Measurements from ENCODE around the gene SPOCK2. TPM values are rescaled to one million over a fixed set of nuclear protein-coding genes. Genes with fewer than 3 reads are reported as not detected.

Gene SPOCK2
- total RNA-seq, 1 donor from 2014 or later = 3.4 TPM

DNA sequence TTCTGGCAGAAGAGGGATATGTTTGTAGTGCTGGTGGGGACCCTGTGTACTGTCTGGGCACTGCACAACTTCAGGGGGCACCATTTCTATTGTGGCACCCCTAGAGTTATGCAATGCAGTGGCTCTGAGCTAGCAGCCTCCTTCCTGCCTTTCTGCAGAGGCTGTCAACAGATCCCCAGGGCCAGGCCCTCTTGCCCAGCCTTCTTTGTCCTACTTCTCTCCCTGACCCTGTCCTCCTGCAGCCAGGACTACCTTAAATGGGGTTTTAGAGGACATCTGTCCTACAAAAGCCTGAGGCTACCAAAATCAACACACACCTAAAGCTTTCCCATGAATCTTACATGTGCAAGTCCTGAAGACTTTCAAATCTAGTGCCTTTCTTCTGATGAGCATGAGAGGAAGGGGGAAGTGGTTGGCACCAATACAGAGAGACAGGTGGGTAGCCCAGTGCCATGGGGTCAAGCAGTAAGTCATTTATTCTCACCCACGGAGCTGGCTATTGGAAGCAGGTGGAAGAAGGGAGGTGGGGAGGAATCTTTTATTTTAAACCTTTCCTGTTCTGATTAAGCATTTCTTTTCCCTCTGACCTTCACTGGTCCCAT is 2.4 kb downstream of the SPOCK2 start:
- H3K9me3 Mint-ChIP-seq (ENCODE audit: unreplicated experiment) = no peaks in the 10 kb centered on the region
- no peak overlapping the region for H3K27ac Mint-ChIP-seq (ENCODE audit: unreplicated experiment)
- no peak overlapping the region for H3K4me3 Mint-ChIP-seq (ENCODE audit: unreplicated experiment)
- peaks cover 21% of the 10 kb centered on the region for H3K27me3 Mint-ChIP-seq (ENCODE audit: unreplicated experiment)
- peaks cover 7% of the 10 kb centered on the region for H3K36me3 Mint-ChIP-seq (ENCODE audit: low read depth, unreplicated experiment)
- TF ChIP-seq, protein P1, sequence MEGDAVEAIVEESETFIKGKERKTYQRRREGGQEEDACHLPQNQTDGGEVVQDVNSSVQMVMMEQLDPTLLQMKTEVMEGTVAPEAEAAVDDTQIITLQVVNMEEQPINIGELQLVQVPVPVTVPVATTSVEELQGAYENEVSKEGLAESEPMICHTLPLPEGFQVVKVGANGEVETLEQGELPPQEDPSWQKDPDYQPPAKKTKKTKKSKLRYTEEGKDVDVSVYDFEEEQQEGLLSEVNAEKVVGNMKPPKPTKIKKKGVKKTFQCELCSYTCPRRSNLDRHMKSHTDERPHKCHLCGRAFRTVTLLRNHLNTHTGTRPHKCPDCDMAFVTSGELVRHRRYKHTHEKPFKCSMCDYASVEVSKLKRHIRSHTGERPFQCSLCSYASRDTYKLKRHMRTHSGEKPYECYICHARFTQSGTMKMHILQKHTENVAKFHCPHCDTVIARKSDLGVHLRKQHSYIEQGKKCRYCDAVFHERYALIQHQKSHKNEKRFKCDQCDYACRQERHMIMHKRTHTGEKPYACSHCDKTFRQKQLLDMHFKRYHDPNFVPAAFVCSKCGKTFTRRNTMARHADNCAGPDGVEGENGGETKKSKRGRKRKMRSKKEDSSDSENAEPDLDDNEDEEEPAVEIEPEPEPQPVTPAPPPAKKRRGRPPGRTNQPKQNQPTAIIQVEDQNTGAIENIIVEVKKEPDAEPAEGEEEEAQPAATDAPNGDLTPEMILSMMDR (IDR thresholded peaks at IDR 0.05; ENCODE audit: unreplicated experiment) = no peak
- no peak for DNase-seq (ENCODE audit: low spot score)
- H3K4me1 Mint-ChIP-seq (ENCODE audit: unreplicated experiment) = peaks cover 19% of the 10 kb centered on the region

DNA sequence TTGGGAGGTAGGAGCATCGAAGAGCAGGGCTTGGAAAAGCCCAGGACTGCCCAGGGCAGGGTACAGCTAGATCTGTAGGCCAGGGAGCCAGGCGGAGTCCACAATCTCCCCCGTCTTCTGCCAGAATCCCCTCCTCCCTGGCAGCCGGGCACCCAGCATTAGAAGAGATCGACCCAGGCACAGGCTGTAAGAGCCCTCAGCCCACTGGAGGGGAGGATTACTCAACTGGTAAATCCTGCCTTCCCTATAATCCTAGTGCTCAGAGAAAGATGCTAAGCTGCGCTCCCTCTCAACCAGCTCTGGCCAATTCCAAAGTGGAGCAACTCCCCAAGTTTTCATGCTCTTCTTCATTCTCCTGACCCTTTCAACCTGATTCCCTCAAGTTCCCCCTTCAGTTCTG is 3.2 kb downstream of the SPOCK2 start:
- DNase-seq (ENCODE audit: low spot score) = no peak
- peaks cover 21% of the 10 kb centered on the region for H3K27me3 Mint-ChIP-seq (ENCODE audit: unreplicated experiment)

DNA sequence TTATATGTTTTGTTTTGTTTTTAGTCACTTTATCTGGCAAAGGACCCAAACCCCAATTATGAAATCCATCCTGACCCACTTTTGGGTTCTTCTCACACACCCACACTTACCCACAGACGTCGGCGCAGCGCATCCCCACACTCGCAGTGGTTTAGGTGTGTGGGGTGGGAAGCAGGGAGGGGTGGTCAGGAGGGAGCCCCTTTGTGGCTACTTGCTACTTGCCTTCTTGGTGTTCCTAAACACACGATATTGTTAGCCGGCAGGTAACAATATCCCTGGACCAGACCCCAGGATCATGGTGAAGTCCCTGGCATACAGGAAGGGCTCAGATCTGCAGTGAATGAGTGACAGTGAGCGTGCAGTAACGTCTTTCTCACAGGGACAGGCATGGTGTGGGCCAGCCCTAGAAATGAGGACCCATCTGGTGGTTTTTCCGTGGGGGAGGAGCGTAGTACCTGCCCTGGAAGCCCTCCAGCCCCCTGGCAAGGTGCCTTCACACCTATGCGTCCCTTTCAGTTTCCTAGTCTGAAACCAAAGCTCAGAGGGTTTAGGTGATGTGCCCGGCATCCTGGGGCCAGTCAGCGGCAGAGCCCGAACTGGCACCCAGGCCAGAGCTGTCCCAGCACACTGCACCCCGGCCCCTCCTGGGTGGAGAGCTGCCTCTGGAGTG is 4.4 kb downstream of the SPOCK2 start:
- H3K9me3 Mint-ChIP-seq (ENCODE audit: unreplicated experiment) = no peaks in the 10 kb centered on the region

More for the DNA sequence above, 3.2 kb downstream of the SPOCK2 start:
- H3K36me3 Mint-ChIP-seq (ENCODE audit: low read depth, unreplicated experiment) = peaks cover 7% of the 10 kb centered on the region
- no peaks in the 10 kb centered on the region for H3K9me3 Mint-ChIP-seq (ENCODE audit: unreplicated experiment)
- no peak overlapping the region for H3K4me3 Mint-ChIP-seq (ENCODE audit: unreplicated experiment)
- TF ChIP-seq, protein P1 (IDR thresholded peaks at IDR 0.05; ENCODE audit: unreplicated experiment) = no peak
- no peak overlapping the region for H3K27ac Mint-ChIP-seq (ENCODE audit: unreplicated experiment)
- peaks cover 19% of the 10 kb centered on the region for H3K4me1 Mint-ChIP-seq (ENCODE audit: unreplicated experiment)

DNA sequence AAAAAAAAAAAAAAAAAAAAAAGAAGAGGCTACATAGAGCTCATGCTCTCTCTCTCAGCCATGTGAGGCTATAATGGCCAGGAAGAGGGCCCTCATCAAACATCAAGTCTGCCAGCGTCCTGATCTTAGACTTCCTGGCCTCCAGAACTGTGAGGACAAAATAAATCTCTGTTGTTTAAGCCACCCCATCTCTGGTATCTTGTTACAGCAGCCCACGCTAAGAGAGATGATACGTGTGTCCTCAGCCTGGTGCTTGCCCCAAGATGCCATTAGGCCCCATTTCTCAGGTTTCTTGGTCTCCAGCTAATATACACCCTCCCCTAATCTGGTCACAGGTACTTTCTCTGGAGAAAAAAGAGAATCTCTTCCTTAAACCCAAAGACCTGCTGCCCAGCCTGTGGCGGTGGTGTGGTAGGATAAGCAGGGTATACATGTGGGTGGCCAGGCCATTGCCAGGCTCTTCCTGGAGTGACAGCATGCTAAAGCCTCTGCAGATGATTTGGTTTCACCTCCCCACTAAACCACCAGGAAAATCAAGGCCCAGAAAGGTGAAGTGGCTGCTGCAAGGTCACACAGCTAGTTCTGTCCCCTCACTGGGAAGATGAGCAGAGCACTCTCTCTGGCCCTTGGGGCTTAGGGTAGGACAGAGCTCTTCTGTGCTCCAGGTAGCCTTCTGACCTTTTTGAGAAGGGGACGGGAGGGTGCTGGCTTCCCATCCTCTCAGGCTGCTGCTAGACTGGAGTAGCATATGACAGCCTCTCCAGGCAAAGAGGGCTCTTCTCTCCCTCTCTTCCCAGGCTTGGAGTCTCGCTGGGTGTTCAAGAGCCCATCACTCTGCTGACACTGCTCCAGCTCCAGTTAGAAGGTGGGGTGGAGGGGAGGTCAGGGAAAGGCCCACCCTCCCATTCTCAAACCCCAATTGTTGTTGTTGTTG is 5.2 kb downstream of the SPOCK2 start:
- TF ChIP-seq, protein P1 (IDR thresholded peaks at IDR 0.05; ENCODE audit: unreplicated experiment) = no peak
- Mint-ChIP-seq H3K4me1 (ENCODE audit: unreplicated experiment) (peaks cover 10% of the 10 kb centered on the region), H3K9me3 (ENCODE audit: unreplicated experiment) (no peaks in the 10 kb centered on the region), H3K27me3 (ENCODE audit: unreplicated experiment) (peaks cover 15% of the 10 kb centered on the region), H3K27ac (ENCODE audit: unreplicated experiment) (peak overlapping the region; percentile 18), H3K36me3 (ENCODE audit: low read depth, unreplicated experiment) (peaks cover 7% of the 10 kb centered on the region), H3K4me3 (ENCODE audit: unreplicated experiment) (no peak overlapping the region)
- no peak for DNase-seq (ENCODE audit: low spot score)

More for the DNA sequence above, 4.4 kb downstream of the SPOCK2 start:
- TF ChIP-seq, protein P1 (IDR thresholded peaks at IDR 0.05; ENCODE audit: unreplicated experiment) = no peak
- peak overlapping the region; percentile 18 for H3K27ac Mint-ChIP-seq (ENCODE audit: unreplicated experiment)
- DNase-seq (ENCODE audit: low spot score) = no peak
- H3K36me3 Mint-ChIP-seq (ENCODE audit: low read depth, unreplicated experiment) = peaks cover 7% of the 10 kb centered on the region
- H3K27me3 Mint-ChIP-seq (ENCODE audit: unreplicated experiment) = peaks cover 20% of the 10 kb centered on the region
- H3K4me1 Mint-ChIP-seq (ENCODE audit: unreplicated experiment) = peaks cover 14% of the 10 kb centered on the region
- H3K4me3 Mint-ChIP-seq (ENCODE audit: unreplicated experiment) = no peak overlapping the region

Measured in endothelial cell (in vitro differentiated cells).